Endothelial cell of umbilical vein (primary cell): ENCODE results near the gene CALHM1. TPM values are rescaled to one million over a fixed set of nuclear protein-coding genes. Genes with fewer than 3 reads are reported as not detected.

Source experiments
- BruUV-seq: library from RNA; stranded (reverse); fragments of 400-500 nt; replicated peaks from 2 replicates; lab custom pipeline; 2021; lab: Mats Ljungman, UMichigan
- CTCF ChIA-PET: fragments of 300-600, 350-600 bp; sonication (Branson Sonifier 250); formaldehyde crosslinking; loops from one replicate; lab custom pipeline; 2021; ENCODE audit warnings: antibody characterized with exemption, inconsistent platforms; lab: Charles Lee
- POLR2A ChIA-PET: fragments of 300-600, 350-600 bp; sonication (Branson Sonifier 250); formaldehyde crosslinking; loops from one replicate; lab custom pipeline; 2021; ENCODE audit warnings: antibody characterized with exemption, inconsistent platforms; lab: Charles Lee
- DNase-seq: peaks from one replicate; pipeline ENCODE4 v3.0.0-alpha.2; 2011; ENCODE audit warnings: low read depth, low spot score
- FAIRE-seq: peaks from 2 replicates; lab custom pipeline; 2011; peaks lifted over from hg19 to GRCh38; lab: Jason Lieb, UNC
- H2AFZ ChIP-seq: 2 replicates; pipeline ENCODE4 v1.6.0; 2012; ENCODE audit warnings: low read depth, low read length, control low read depth, inconsistent platforms
- H3K27ac ChIP-seq: 2 replicates; pipeline ENCODE4 v1.5.1; 2011; ENCODE audit warnings: low read depth, mild to moderate bottlenecking, control low read depth, low read length, moderate library complexity; ENCODE audit not compliant: insufficient read depth
- H3K27me3 ChIP-seq, 2 experiments: 2 replicates each; pipeline versions ENCODE4 v1.6.0 to v1.6.1; 2011; ENCODE audit warnings: low read length in 2 of 2, mixed read lengths in 1 of 2; ENCODE audit not compliant: control insufficient read depth in 2 of 2, insufficient read depth in 2 of 2
- H3K36me3 ChIP-seq, 2 experiments: 2 replicates in 1 of 2; 3 replicates in 1 of 2; pipeline ENCODE4 v1.5.1; 2011; ENCODE audit warnings: low read length in 2 of 2, mild to moderate bottlenecking in 1 of 2, moderate library complexity in 1 of 2; ENCODE audit not compliant: control insufficient read depth in 2 of 2, insufficient read depth in 2 of 2; ENCODE audit errors: extremely low read depth in 1 of 2
- H3K4me1 ChIP-seq: 3 replicates; pipeline ENCODE4 v1.5.1; 2011; ENCODE audit warnings: mild to moderate bottlenecking, low read length; ENCODE audit not compliant: control insufficient read depth, insufficient read depth; ENCODE audit errors: extremely low read depth
- H3K4me2 ChIP-seq: 2 replicates; pipeline ENCODE4 v1.6.1; 2011; ENCODE audit warnings: low read length, control low read depth, mixed read lengths; ENCODE audit not compliant: insufficient read depth
- H3K4me3 ChIP-seq, 3 experiments: fragments of 200-600 bp in 1 of 3; sonication (generic), shearing (Covaris generic) in 1 of 3; replicated peaks in 1 of 3; 2 replicates each; pipeline ENCODE4 v1.5.1; 2011 to 2016; ENCODE audit warnings: control low read depth in 3 of 3, low read length in 3 of 3, mild to moderate bottlenecking in 2 of 3, inconsistent platforms in 1 of 3, low read depth in 1 of 3, moderate library complexity in 1 of 3; ENCODE audit not compliant: insufficient read depth in 1 of 3
- H3K79me2 ChIP-seq: 2 replicates; pipeline ENCODE4 v1.6.0; 2012; ENCODE audit warnings: low read length, inconsistent platforms; ENCODE audit not compliant: control insufficient read depth, insufficient read depth
- H3K9ac ChIP-seq: replicated peaks from 2 replicates; pipeline ENCODE3; 2011; ENCODE audit warnings: low read length, control low read depth; ENCODE audit not compliant: insufficient read depth; ENCODE audit errors: extremely low read depth
- H3K9me1 ChIP-seq: replicated peaks from 3 replicates; pipeline ENCODE4 v1.6.0; 2011; ENCODE audit warnings: mild to moderate bottlenecking, low read length; ENCODE audit not compliant: control insufficient read depth, insufficient read depth; ENCODE audit errors: extremely low read depth
- H3K9me3 ChIP-seq: replicated peaks from 2 replicates; pipeline ENCODE4 v1.5.1; 2012; ENCODE audit warnings: low read length, inconsistent platforms; ENCODE audit not compliant: control insufficient read depth, insufficient read depth
- H4K20me1 ChIP-seq: replicated peaks from 2 replicates; pipeline ENCODE3; 2011; ENCODE audit warnings: mild to moderate bottlenecking, low read length; ENCODE audit not compliant: control insufficient read depth, insufficient read depth; ENCODE audit errors: extremely low read depth
- EZH2 ChIP-seq: IDR thresholded peaks from 2 replicates; pipeline ENCODE4 v1.6.1; 2012; ENCODE audit warnings: borderline replicate concordance, low read depth, mild to moderate bottlenecking, moderate library complexity, low read length, inconsistent platforms; ENCODE audit not compliant: severe bottlenecking
- FOS ChIP-seq: IDR thresholded peaks from 2 replicates; pipeline ENCODE4 v1.6.1; 2011; ENCODE audit warnings: mild to moderate bottlenecking, low read length, moderate library complexity, borderline replicate concordance; ENCODE audit not compliant: insufficient read depth
- GATA2 ChIP-seq: IDR thresholded peaks from 2 replicates; pipeline ENCODE4 v1.7.0; 2011; ENCODE audit warnings: low read depth, mild to moderate bottlenecking, moderate library complexity, mixed read lengths, low read length; ENCODE audit not compliant: insufficient read length, insufficient read depth
- JUN ChIP-seq: IDR thresholded peaks from 2 replicates; pipeline ENCODE4 v1.6.1; 2011; ENCODE audit warnings: borderline replicate concordance, low read depth; ENCODE audit not compliant: insufficient read length, insufficient read depth
- MYC ChIP-seq: IDR thresholded peaks from one replicate; pipeline ENCODE4 v1.6.1; 2011; ENCODE audit warnings: mild to moderate bottlenecking, low read depth, low read length
- POLR2A ChIP-seq: IDR thresholded peaks from 2 replicates; pipeline ENCODE4 v1.6.1; 2012; ENCODE audit warnings: low read depth, mild to moderate bottlenecking, control low read depth, low read length
- POLR2AphosphoS5 ChIP-seq: IDR thresholded peaks from 2 replicates; pipeline ENCODE4 v1.6.1; 2012; ENCODE audit warnings: low read depth, mild to moderate bottlenecking, control low read depth, low read length, moderate library complexity; ENCODE audit not compliant: insufficient read depth
- dilution Hi-C: fragments of 300-500 bp; cut with MboI; formaldehyde crosslinking; loops from one replicate; pipeline ENCODE4 v1.15.0; 2019; ENCODE audit warnings: low sequenced_read_pairs; ENCODE audit not compliant: extremely low pct_ligation_motif_present
- intact Hi-C: fragments of 100-400 bp; cut with micrococcal nuclease; formaldehyde crosslinking; loops from one replicate; pipeline ENCODE4 v1.10.0; 2022
- polyA plus RNA-seq, 4 experiments: library from polyadenylated mRNA; depleted of rRNA in 3 of 4; stranded (reverse) in 3 of 4; unstranded in 1 of 4; fragments of >200 nt; gene quantifications; 2 replicates each; pipeline versions ENCODE4 v1.2.1 to v1.2.3, GENCODE V29; 2011 to 2012; ENCODE audit warnings: missing spikeins in 1 of 4
- total RNA-seq: library from RNA; stranded (reverse); gene quantifications from 2 replicates; pipeline ENCODE4 v1.2.3, GENCODE V29; 2021
- TF ChIP-seq, protein P1 (sequence below), 2 donors: IDR thresholded peaks; 1 replicate in 1 of 2; 2 replicates in 1 of 2; pipeline ENCODE4 v1.5.1; 2011; ENCODE audit warnings: low read length in 2 of 2, mild to moderate bottlenecking in 2 of 2, moderate library complexity in 2 of 2, control low read depth in 1 of 2, inconsistent platforms in 1 of 2, low read depth in 1 of 2; ENCODE audit not compliant: insufficient read depth in 1 of 2; ENCODE audit errors: extremely low read depth in 1 of 2
- TF ChIP-seq, protein P2 (sequence below): IDR thresholded peaks from 2 replicates; pipeline ENCODE4 v1.6.1; 2011; ENCODE audit not compliant: insufficient read depth, insufficient read length

Gene CALHM1
- total and polyA plus RNA-seq, 2 donors (not counting 3 experiments of a cell fraction or from before 2014, with no cell fraction given), result not detected

DNA sequence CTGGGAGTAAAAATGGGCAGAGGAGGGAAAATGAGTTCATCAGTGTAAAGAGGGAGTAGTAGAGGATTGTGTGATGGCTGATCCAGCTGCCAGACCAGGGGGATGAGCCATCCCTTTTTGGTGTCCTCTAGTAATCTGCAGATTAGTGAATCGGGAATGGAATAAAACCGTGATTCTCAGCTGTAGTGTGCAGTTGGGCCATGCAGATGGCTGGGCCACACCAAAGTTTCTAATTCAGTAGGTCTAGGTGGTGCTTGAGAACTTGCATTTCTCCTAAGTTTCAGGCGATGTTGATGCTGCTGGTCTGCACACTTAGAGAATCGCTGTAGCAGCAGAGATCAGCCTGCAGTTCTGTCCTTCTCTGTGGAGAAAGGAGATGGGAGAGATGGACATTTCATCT lies 39.6 kb downstream of the CALHM1 start:
- H3K4me3 ChIP-seq, result no peak overlapping the region
- POLR2A ChIA-PET, result interaction anchor here (0.5 kb wide), 1 partner anchor 64 kb away, joined by 4 read pairs; no protein-coding TSS in a partner anchor
- no TSS peak for BruUV-seq
- peaks cover 49 to 64% of the 10 kb centered on the region in 2 experiments for H3K36me3 ChIP-seq
- H3K79me2 ChIP-seq, result no peaks in the 10 kb centered on the region
- CTCF ChIA-PET, result interaction anchor here (1.6 to 2.2 kb wide), 3 partner anchors 62 to 174 kb away, joined by 4 to 7 read pairs (median 6); no protein-coding TSS in a partner anchor
- dilution Hi-C loops (no loop called here), intact Hi-C loops (no loop called here)
- TF ChIP-seq FOS (no peak), EZH2 (no peak)
- H3K27ac ChIP-seq, result no peak overlapping the region
- no peak overlapping the region for H3K9ac ChIP-seq
- H3K4me1 ChIP-seq, result no peaks in the 10 kb centered on the region
- no peak for FAIRE-seq
- H3K4me2 ChIP-seq, result no peak overlapping the region
- H4K20me1 ChIP-seq, result no peaks in the 10 kb centered on the region
- no peaks in the 10 kb centered on the region for H3K27me3 ChIP-seq
- H3K9me3 ChIP-seq, result no peaks in the 10 kb centered on the region
- no peak overlapping the region for H2AFZ ChIP-seq
- no peaks in the 10 kb centered on the region for H3K9me1 ChIP-seq
- no peak for DNase-seq

DNA sequence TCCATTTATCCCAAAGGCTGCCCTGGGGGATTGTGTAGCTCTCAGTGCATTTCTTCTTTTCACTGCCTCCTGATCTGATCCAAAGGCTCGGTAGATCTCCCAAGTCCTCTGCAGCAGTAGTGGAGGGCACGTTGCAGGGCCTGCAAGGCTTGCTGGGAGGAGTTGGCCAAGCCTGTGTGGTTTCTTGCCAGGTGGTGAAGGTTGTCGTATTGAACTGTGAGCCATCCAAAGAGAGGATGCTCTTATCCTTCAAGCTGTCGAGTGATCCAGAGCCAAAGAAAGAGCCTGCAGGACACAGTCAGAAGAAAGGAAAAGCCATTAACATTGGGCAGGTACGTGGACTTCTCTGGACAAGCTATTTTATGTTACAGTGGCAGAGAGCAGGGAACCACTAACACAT lies 41.1 kb downstream of the CALHM1 start:
- no TSS peak for BruUV-seq

More for the DNA sequence above, 41.1 kb downstream of the CALHM1 start:
- H3K4me2 ChIP-seq, result no peak overlapping the region
- H3K27ac ChIP-seq, result no peak overlapping the region
- H3K4me3 ChIP-seq, result no peak overlapping the region
- no peak overlapping the region for H2AFZ ChIP-seq
- H3K9me3 ChIP-seq, result no peaks in the 10 kb centered on the region
- FAIRE-seq (no peak), DNase-seq (no peak)
- no peaks in the 10 kb centered on the region for H4K20me1 ChIP-seq
- no peak overlapping the region for H3K9ac ChIP-seq
- intact Hi-C loops (loop anchor here (1.0 to 2.0 kb wide), 3 partner anchors 68 to 175 kb away; no protein-coding TSS in a partner anchor), dilution Hi-C loops (no loop called here)
- no peaks in the 10 kb centered on the region for H3K79me2 ChIP-seq
- no peaks in the 10 kb centered on the region for H3K27me3 ChIP-seq
- CTCF ChIA-PET, result interaction anchor here (0.7 to 4.3 kb wide), 12 partner anchors 8 to 269 kb away, joined by 3 to 45 read pairs (median 8); partner anchors contain the start of gene NEURL1
- POLR2A ChIA-PET, result interaction anchor here (0.5 kb wide), 1 partner anchor 64 kb away, joined by 5 read pairs; no protein-coding TSS in a partner anchor
- H3K4me1 ChIP-seq, result no peaks in the 10 kb centered on the region
- no peaks in the 10 kb centered on the region for H3K9me1 ChIP-seq
- TF ChIP-seq, protein P1, sequence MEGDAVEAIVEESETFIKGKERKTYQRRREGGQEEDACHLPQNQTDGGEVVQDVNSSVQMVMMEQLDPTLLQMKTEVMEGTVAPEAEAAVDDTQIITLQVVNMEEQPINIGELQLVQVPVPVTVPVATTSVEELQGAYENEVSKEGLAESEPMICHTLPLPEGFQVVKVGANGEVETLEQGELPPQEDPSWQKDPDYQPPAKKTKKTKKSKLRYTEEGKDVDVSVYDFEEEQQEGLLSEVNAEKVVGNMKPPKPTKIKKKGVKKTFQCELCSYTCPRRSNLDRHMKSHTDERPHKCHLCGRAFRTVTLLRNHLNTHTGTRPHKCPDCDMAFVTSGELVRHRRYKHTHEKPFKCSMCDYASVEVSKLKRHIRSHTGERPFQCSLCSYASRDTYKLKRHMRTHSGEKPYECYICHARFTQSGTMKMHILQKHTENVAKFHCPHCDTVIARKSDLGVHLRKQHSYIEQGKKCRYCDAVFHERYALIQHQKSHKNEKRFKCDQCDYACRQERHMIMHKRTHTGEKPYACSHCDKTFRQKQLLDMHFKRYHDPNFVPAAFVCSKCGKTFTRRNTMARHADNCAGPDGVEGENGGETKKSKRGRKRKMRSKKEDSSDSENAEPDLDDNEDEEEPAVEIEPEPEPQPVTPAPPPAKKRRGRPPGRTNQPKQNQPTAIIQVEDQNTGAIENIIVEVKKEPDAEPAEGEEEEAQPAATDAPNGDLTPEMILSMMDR (IDR thresholded peaks at IDR 0.05; ENCODE audit: extremely low read depth in 1 of 2, insufficient read depth in 1 of 2, low read depth in 1 of 2, low read length in 2 of 2), result no peak
- no peak for TF ChIP-seq JUN
- TF ChIP-seq POLR2A, result no peak
- TF ChIP-seq POLR2AphosphoS5, result no peak
- TF ChIP-seq, protein P2, sequence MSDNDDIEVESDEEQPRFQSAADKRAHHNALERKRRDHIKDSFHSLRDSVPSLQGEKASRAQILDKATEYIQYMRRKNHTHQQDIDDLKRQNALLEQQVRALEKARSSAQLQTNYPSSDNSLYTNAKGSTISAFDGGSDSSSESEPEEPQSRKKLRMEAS, result no peak
- TF ChIP-seq GATA2, result no peak
- no peak for TF ChIP-seq EZH2
- no peak for TF ChIP-seq FOS
- no peak for TF ChIP-seq MYC
- H3K36me3 ChIP-seq, result peaks cover 49 to 66% of the 10 kb centered on the region in 2 experiments
